GM21423 (cell line): Measurements from ENCODE around the gene PARP3.

Source experiments
- ATAC-seq: cut with Tn5 transposase; IDR thresholded peaks from one replicate; pipeline ENCODE4 v1.9.1; 2021; ENCODE audit warnings: mild to moderate bottlenecking, moderate library complexity; ENCODE audit not compliant: unreplicated experiment

PARP3 gene

GRCh38 chr3:51947215-51947900 lies 5.2 kb downstream of the PARP3 start:
- no peak for ATAC-seq

- no peak for ATAC-seq
Observed at GRCh38 chr3:51948016-51948580, 5.9 kb downstream of the PARP3 start.

DNA sequence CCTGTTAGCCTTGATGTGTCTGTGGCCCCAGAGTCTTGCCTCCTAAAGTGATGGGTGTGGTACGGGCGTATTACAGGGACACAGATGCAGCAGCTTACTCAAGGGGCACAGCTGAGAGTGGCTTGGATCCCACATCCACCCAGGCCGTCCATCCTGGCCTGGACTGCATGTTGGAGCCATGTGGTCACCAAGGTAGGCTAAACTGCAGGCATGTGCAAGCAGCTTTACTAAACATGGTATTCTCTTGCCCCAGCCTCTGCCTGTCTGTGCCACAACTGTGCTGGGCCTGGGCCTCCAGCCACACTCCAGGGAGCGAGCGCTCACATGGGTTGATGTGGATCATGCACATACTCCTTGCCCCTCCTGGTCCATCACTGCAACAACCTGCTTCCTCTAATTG lies 7.0 kb downstream of the PARP3 start:
- no peak for ATAC-seq

GRCh38 chr3:51950899-51951298 lies 8.7 kb downstream of the PARP3 start:
- ATAC-seq, result no peak

DNA sequence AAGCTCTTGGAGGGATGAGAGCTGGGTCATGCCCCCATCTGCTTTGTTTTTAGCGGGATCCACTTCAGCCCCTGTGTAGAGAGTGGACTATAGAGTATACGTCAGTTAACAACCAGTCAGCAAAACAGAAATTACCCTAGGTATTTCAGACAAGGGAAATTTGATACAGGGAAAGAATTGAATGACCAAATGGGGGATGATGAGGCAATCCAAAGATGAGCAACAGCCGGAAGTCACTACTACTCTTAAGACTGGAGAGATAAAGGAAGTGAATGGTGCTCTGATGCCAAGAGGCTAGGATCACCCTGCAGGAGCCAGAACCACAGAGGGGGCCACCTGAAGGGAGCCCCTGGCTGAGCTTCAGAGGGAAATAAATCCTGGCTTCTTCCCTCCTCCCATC lies 11.3 kb downstream of the PARP3 start:
- no peak for ATAC-seq

- ATAC-seq, result no peak
Observed at GRCh38 chr3:51954105-51954504, 11.9 kb downstream of the PARP3 start.

- no peak for ATAC-seq
Observed at GRCh38 chr3:51954713-51955112, 12.6 kb downstream of the PARP3 start.

DNA sequence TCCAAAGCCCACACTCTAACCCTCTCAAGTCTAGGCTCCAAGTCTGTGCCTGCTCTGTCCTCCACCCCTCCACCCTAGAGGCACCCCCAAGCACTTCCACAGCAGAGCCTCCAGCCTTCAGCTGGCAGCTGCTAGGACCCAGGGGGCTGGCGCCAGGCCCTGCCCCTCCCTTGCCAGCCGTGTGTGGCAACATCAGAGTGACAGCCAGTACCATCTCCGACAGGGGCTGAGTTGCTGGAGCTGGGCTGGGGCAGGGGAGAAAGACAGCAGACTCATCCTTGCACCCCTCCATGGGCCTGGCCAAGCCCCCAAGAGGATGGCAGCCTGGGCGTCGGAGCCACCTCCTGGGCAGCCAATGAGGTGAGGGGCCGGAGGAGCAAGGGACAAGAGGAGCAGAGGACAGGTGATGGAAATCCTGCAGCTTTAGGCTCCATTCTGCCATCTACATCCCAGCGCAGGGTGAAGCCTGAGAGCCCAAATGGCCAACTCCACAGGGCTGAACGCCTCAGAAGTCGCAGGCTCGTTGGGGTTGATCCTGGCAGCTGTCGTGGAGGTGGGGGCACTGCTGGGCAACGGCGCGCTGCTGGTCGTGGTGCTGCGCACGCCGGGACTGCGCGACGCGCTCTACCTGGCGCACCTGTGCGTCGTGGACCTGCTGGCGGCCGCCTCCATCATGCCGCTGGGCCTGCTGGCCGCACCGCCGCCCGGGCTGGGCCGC lies 13.2 kb downstream of the PARP3 start, which contains the start of gene GPR62:
GPR62 (plus strand) TSS at position 207 of the 718 bp plus-strand sequence; CDS start at position 479, 272 bp downstream.
- ATAC-seq, result no peak

DNA sequence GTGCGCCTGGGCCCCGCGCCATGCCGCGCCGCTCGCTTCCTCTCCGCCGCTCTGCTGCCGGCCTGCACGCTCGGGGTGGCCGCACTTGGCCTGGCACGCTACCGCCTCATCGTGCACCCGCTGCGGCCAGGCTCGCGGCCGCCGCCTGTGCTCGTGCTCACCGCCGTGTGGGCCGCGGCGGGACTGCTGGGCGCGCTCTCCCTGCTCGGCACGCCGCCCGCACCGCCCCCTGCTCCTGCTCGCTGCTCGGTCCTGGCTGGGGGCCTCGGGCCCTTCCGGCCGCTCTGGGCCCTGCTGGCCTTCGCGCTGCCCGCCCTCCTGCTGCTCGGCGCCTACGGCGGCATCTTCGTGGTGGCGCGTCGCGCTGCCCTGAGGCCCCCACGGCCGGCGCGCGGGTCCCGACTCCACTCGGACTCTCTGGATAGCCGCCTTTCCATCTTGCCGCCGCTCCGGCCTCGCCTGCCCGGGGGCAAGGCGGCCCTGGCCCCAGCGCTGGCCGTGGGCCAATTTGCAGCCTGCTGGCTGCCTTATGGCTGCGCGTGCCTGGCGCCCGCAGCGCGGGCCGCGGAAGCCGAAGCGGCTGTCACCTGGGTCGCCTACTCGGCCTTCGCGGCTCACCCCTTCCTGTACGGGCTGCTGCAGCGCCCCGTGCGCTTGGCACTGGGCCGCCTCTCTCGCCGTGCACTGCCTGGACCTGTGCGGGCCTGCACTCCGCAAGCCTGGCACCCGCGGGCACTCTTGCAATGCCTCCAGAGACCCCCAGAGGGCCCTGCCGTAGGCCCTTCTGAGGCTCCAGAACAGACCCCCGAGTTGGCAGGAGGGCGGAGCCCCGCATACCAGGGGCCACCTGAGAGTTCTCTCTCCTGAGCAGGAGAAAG lies 14.0 kb downstream of the PARP3 start:
- no peak for ATAC-seq

GRCh38 chr3:51957520-51958205 lies 15.5 kb downstream of the PARP3 start:
- no peak for ATAC-seq

DNA sequence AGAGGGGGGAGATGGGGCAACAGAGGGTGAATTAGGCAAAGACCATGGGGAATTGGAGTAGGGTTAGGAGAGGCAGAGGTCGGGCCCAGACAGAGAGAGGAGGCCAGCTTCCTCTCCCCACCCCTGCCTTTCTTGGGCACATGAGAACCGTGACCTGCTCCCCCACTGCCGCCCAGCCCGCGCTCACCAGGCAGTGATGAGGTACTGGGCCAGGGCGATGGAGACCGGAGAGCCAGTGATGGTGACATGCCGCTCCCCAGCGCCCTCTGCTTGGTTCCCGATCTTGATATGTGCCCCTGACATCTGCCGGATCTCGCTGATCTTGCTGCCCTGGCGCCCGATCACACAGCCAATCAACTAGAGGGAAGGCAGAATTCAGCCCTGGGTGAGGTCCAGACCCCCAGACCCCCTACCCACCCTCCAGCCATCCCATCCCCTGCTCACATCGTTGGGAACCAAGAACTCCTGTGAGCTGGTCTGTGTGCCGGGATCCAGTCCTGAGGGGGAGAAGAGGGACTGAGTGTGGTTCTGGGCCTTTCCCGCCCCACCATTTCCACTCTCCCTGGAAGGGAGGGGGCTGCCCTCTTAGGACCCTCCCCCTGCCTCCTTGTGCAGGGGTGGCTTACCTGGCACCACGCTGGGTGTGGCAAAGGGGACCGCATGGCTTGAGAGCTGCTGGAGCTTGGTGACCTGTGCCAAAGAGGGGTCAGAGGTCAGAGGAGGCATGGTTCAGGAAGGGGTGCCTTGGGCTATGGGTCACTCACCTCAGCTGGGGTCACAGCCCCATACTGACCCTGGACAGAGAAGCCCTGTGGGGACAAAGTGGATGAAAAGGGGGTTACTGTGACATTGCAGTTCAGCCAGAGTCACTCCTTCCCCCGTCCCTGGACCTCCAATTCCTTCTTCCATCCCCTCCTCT lies 16.7 kb downstream of the PARP3 start:
- ATAC-seq, result no peak

DNA sequence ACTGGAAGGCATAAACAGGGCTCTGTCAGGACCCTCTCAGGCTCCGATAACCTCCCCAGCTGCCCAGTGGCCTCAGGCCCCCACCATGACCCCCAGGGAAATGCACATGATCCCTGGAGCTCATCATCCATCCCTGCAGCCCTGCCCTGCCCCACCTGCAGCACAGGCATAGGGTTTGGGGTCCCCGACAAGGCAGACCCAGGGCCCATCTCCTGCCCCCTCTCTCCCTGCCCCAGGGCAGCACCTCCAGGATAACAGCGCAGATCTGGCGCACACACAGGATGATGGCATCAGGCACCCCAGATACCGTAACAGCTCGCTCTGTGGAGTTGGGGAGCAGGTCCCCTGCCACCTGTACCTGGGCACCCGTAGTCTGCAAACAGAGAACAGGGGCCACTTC lies 17.5 kb downstream of the PARP3 start:
- ATAC-seq, result no peak

GRCh38 chr3:51960386-51960785 lies 18.2 kb downstream of the PARP3 start:
- no peak for ATAC-seq

DNA sequence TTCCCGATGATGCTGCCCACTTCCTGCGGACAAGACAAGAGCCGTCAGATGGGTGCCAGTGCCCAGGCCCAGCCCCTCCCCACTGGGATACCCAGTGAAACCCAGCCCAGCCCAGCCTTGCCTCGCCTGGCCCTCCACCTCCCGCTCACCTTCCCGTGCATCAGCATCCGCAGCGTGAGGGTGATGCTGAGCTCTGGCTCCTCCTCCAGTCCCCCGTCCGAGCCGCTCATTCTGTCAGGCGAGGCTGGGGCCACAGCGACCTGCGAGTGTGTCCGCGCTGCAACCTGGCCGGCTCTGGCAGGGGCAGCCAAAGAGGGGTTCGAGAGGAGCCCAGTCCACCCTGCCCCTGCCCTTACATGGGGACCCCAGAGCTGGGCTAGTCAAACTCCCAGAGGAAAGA lies 18.8 kb downstream of the PARP3 start:
- ATAC-seq, result no peak

DNA sequence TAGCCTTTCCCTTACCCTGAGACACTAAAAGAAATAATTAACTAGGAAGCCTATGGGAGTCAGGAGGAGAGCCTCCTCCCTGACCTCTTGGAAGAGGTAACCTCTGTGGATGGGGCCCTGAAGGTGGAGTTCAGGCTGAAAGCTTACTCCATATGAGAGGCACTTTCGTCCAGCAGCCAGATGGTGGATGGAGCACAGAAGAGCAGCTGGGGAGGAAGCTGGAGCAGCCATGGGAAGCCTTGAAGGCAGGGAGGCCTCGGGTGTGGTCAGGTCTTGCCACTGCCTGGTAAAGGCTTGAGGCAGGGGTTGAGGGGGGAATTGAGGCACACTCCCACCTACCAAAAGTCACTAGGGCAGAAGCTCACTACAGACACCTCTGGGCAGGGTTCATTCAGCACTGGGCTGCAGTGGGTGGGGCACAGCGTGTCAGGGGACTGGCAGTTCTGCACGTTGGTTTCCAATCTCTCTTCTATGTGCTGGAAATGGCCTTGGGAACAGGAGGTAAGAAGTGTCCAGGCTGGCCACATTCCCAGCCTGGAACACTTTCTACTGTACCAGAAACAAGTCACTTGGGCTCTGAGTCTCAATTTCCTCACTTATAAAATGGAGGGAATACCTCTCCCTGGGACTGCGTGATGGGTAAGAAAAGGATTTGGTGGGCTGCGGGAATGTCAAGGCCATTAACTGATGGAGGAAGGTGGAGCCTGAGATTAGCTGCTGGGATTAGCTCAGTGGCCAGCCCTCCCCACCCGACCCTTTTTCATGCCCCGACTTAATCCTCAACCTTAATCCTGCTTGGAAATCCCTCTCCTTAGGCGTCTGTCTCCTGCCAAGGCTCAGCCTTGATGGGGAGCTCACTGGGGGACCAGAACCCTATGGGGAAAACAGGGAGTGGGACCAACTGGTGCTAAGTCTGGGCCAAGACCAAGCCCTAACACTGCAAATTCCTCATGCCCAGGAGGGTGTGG lies 19.7 kb downstream of the PARP3 start:
- no peak for ATAC-seq

DNA sequence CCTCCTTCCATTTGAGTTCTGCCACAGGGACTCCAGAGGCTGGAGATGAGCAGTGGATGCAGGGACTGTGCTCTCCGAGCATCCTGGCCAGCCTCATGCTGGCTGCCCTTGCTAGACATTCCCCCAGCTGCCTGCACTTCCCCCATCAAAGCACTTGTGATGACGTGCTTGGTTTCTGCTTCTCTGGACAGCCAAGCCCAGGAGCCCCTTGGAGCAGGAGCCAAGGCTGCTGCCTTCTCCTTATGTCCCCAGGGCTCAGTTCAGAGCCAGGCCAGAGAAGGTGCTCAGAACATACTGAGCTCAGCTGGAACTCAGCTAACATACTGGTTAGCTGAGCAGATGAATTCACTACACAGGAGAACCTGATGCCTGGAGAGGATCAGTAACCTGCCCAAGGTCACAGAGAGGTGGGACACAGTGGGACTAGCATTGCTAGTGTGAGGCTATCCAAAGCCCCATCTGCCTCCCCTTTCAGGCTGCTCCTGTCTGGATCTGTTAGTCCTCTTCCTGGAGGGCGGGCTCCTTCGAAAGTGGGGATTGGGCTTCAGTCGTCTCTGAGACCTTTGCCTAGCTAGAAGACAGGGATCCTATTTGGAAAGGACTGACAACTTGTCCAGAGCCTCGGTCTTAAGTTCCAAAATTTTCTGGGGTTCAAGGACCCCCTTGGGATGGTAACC lies 20.8 kb downstream of the PARP3 start:
- ATAC-seq, result no peak

GRCh38 chr3:51963951-51964451 lies 21.8 kb downstream of the PARP3 start:
- no peak for ATAC-seq

- no peak for ATAC-seq
Observed at GRCh38 chr3:51964521-51964920, 22.4 kb downstream of the PARP3 start.
